GM12878 (cell line): ENCODE measurements around the gene COIL.

Source experiments
- CEBPB ChIP-seq, 2 experiments: fragments of 150-350 bp in 1 of 2; IDR thresholded peaks; 2 replicates each; pipeline ENCODE4 v1.6.1; 2012 to 2014; ENCODE audit warnings: low read depth in 2 of 2, low read length in 2 of 2, borderline replicate concordance in 1 of 2, inconsistent platforms in 1 of 2
- CHD2 ChIP-seq: IDR thresholded peaks from 2 replicates; pipeline ENCODE4 v1.6.1; 2011; ENCODE audit warnings: low read depth, low read length, improper control_type of control experiment, borderline replicate concordance
- CHD4 ChIP-seq: fragments of 200-600 bp; sonication (generic); IDR thresholded peaks from 2 replicates; pipeline ENCODE4 v1.6.1; 2016; ENCODE audit warnings: mild to moderate bottlenecking
- EP300 ChIP-seq, 2 experiments: fragments of 150-350 bp in 1 of 2; IDR thresholded peaks; 2 replicates each; pipeline ENCODE4 v1.6.1; 2011 to 2012; ENCODE audit warnings: low read depth in 2 of 2, low read length in 2 of 2, borderline replicate concordance in 1 of 2, improper control_type of control experiment in 1 of 2, inconsistent platforms in 1 of 2; ENCODE audit not compliant: control insufficient read depth in 1 of 2
- EZH2 ChIP-seq: IDR thresholded peaks from 2 replicates; pipeline ENCODE4 v1.6.1; 2012; ENCODE audit warnings: low read depth, mild to moderate bottlenecking, control low read depth, inconsistent platforms, low read length, borderline replicate concordance; ENCODE audit not compliant: control insufficient read depth
- PAX8 ChIP-seq: fragments of 450-650 bp; IDR thresholded peaks from 2 replicates; pipeline ENCODE4 v1.6.1; 2017; ENCODE audit warnings: mild to moderate bottlenecking, moderate library complexity
- POLR2A ChIP-seq: IDR thresholded peaks from 2 replicates; pipeline ENCODE4 v1.6.1; 2011; ENCODE audit warnings: low read depth, mild to moderate bottlenecking, low read length
- ZBTB33 ChIP-seq: fragments of 450-650 bp; IDR thresholded peaks from 2 replicates; pipeline ENCODE4 v1.6.1; 2017; ENCODE audit warnings: mild to moderate bottlenecking
- ZNF24 ChIP-seq: fragments of 450-650 bp; IDR thresholded peaks from 2 replicates; pipeline ENCODE4 v1.6.1; 2017; ENCODE audit warnings: antibody characterized with exemption, mild to moderate bottlenecking

- TF ChIP-seq EZH2, result no peak
- no peak for TF ChIP-seq POLR2A
- TF ChIP-seq PAX8, result no peak
- TF ChIP-seq CHD2, result no peak
- no peak for TF ChIP-seq CHD4
- TF ChIP-seq ZBTB33, result no peak
- no peak for TF ChIP-seq CEBPB (IDR thresholded peaks at IDR 0.05; ENCODE audit: borderline replicate concordance in 1 of 2, low read depth in 2 of 2, low read length in 2 of 2)
- TF ChIP-seq EP300 (IDR thresholded peaks at IDR 0.05; ENCODE audit: borderline replicate concordance in 1 of 2, control insufficient read depth in 1 of 2, low read depth in 2 of 2, low read length in 2 of 2), result no peak
- no peak for TF ChIP-seq ZNF24
Observed at GRCh38 chr17:56894859-56895455, 65.9 kb downstream of the COIL start.
